Measurements from ENCODE around the gene UNC119. TPM values are rescaled to one million over a fixed set of nuclear protein-coding genes. Genes with fewer than 3 reads are reported as not detected.

Gene UNC119
- total and polyA plus RNA-seq, 4 donors = 14.0 to 20.0 (median 16.1) TPM

- H3K27me3 ChIP-seq (ENCODE audit: control insufficient read depth in 4 of 4, insufficient read depth in 4 of 4, low read length in 3 of 4) = no peaks in the 10 kb centered on the region
Observed at GRCh38 chr17:28534740-28535375, 17.6 kb downstream of the UNC119 start.

More at GRCh38 chr17:28534740-28535375, 17.6 kb downstream of the UNC119 start:
- H3K27ac ChIP-seq (ENCODE audit: low read depth in 1 of 2, low read length in 2 of 2) = no peak overlapping the region
- H3K4me1 ChIP-seq (ENCODE audit: control insufficient read depth in 4 of 4, insufficient read depth in 4 of 4, low read length in 3 of 4) = no peaks in the 10 kb centered on the region
- no peak overlapping the region for H3K4me3 ChIP-seq (ENCODE audit: low read depth in 1 of 3, low read length in 3 of 3)
- TF ChIP-seq ZBTB33 (IDR thresholded peaks at IDR 0.05) = no peak
- TF ChIP-seq CTCF (IDR thresholded peaks at IDR 0.05; ENCODE audit: low read depth, low read length, missing input control) = no peak
- no peak for TF ChIP-seq REST (IDR thresholded peaks at IDR 0.05)
- no peak for TF ChIP-seq GABPA (IDR thresholded peaks at IDR 0.05 in 1 of 2, conservative IDR thresholded peaks at IDR 0.05 in 1 of 2)
- TF ChIP-seq NR2F2 (IDR thresholded peaks at IDR 0.05) = no peak
- no peak for TF ChIP-seq FOXA2 (IDR thresholded peaks at IDR 0.05)
- TF ChIP-seq MAX (IDR thresholded peaks at IDR 0.05) = no peak
- no peak for TF ChIP-seq TAF1 (conservative IDR thresholded peaks at IDR 0.05)
- no peak for TF ChIP-seq ATF3 (IDR thresholded peaks at IDR 0.05)
- no peak for TF ChIP-seq FOXA1 (IDR thresholded peaks at IDR 0.05)
- no peak for TF ChIP-seq JUND (IDR thresholded peaks at IDR 0.05)
- no peak for TF ChIP-seq EGR1 (IDR thresholded peaks at IDR 0.05; ENCODE audit: low read depth in 2 of 2)
- no peak for TF ChIP-seq SP1 (IDR thresholded peaks at IDR 0.05)
- no peak for TF ChIP-seq YY1 (IDR thresholded peaks at IDR 0.05)
- TF ChIP-seq RAD21 (IDR thresholded peaks at IDR 0.05) = no peak
- TF ChIP-seq RXRA (IDR thresholded peaks at IDR 0.05) = no peak
- no peak for TF ChIP-seq HNF4G (IDR thresholded peaks at IDR 0.05)
- no peak for TF ChIP-seq HNF4A (conservative IDR thresholded peaks at IDR 0.05)
- no peak overlapping the region for H3K9ac ChIP-seq (ENCODE audit: low read depth in 1 of 2, low read length in 2 of 2)
- H3K36me3 ChIP-seq (ENCODE audit: control insufficient read depth in 4 of 4, insufficient read depth in 3 of 4, low read depth in 1 of 4, low read length in 3 of 4) = no peaks in the 10 kb centered on the region
- WGBS = 93% methylated on average over 11 of the region's 11 CpGs
- no peak for DNase-seq (ENCODE audit: low spot score)
- no peaks in the 10 kb centered on the region for H3K9me3 ChIP-seq (ENCODE audit: control insufficient read depth in 4 of 4, low read length in 3 of 4)
